Suppressor macrophage treated with lipopolysaccharide for 4 hours (primary cell): ENCODE data around the gene FMO1.
"Not testable (repeated sequence)": the region's sequence is repeated elsewhere in the genome, so short reads cannot be mapped to it uniquely, and the experiment has no call there.

Experiments used
- DNase-seq: peaks from one replicate; pipeline ENCODE4 v3.0.0-alpha.2; 2020

FMO1 gene

GRCh38 chr1:171286032-171286705 is 37.9 kb downstream of the FMO1 start:
- DNase-seq: peak; percentile 71

DNA sequence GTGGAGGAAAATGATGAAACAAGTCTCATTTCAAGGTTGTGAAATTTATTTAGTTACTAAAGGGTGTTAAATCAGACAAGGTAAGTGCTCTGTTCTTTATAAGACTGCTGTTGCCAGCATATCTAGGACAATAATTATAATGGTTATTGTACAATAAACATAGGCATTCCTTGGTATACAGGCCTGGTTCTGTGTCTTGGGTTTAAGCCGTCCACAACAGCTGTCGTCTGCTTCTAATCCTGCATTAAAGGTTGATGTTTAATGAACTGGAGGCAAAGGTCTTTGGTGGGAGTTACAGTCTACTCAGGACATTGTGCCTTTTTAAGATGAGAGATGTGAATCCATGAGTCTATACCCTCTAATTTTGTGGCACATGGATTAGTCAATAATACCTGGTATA is 42.3 kb downstream of the FMO1 start:
- DNase-seq: no peak

- DNase-seq: no peak
Observed at GRCh38 chr1:171292799-171293198, 44.5 kb downstream of the FMO1 start.

DNA sequence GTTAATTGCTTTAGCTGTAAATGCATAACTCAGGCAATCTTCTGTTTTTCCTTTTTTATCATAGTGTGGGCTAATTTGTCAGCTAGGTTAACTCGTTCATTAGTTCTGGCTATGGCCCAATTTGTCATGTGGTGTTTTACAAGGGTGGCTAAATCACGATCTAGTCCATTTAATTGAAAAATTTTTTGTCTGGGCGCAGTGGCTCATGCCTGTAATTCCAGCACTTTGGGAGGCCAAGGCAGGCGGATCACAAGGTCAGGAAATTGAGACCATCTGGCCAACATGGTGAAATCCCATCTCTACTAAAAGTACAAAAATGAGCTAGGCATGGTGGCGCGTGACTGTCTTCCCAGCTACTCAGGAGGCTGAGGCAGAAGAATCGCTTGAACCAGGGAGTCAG is 47.1 kb downstream of the FMO1 start:
- not testable (repeated sequence) for DNase-seq

DNA sequence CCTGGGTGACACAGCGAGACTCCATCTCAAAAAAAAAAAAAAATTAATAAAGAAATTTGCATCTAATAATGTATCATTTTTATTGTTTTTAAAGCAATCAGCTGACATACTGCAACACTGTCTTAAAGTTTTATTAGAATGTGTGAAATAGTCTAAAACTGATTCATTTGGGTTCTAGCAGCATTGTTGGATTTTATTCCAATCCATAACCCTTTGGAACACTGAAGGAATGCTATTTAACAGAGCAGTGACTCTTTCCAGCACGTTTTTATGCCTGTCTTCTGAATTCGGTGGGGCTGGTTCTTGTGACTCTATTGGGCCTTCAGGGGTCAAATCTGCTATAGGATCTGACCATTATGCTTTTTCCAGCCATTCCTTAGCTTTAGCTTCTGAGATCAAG is 47.5 kb downstream of the FMO1 start:
- no peak for DNase-seq

- DNase-seq: no peak
Observed at GRCh38 chr1:171296897-171297296, 48.6 kb downstream of the FMO1 start.

- no peak for DNase-seq
Observed at GRCh38 chr1:171298696-171299095, 50.4 kb downstream of the FMO1 start.

GRCh38 chr1:171299342-171299741 is 51.0 kb downstream of the FMO1 start:
- DNase-seq: no peak

GRCh38 chr1:171300401-171300800 is 52.1 kb downstream of the FMO1 start:
- DNase-seq: no peak

GRCh38 chr1:171310661-171311087 is 62.4 kb downstream of the FMO1 start:
- DNase-seq: peak; percentile 6

GRCh38 chr1:171311771-171312558 is 63.7 kb downstream of the FMO1 start:
- no peak for DNase-seq

GRCh38 chr1:171313319-171313834 is 65.1 kb downstream of the FMO1 start:
- no peak for DNase-seq

DNA sequence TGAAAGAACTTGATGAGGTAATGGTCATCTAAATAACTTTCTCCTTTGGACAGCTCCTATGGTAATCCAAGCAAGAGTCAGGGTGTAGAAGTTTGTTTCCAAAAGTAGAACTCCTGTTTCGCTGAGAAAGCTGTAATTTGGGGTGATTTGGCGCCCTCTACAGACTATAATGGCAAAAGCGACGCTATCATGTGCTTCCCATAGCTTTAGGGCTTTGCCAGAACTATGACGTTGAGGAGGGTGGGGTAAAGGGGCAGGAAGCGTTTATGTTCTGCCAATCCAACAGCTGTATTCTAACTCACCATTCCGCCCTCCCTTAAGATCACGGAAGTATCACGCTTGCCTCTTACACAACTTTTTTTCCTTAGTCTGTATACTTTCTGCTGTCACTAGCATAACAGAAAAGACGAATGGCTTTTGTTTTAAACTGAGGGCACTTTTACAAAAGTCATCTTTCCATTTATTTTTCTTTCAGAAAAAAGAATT is 65.6 kb downstream of the FMO1 start, which contains the start of gene FMO4:
TSS of gene FMO4 (plus strand) at position 349 of the 486 bp plus-strand sequence. CDS start 5,643 bp downstream, outside the sequence.
- peak; percentile 98 for DNase-seq

- DNase-seq: no peak
Observed at GRCh38 chr1:171329251-171329650, 81.0 kb downstream of the FMO1 start.

DNA sequence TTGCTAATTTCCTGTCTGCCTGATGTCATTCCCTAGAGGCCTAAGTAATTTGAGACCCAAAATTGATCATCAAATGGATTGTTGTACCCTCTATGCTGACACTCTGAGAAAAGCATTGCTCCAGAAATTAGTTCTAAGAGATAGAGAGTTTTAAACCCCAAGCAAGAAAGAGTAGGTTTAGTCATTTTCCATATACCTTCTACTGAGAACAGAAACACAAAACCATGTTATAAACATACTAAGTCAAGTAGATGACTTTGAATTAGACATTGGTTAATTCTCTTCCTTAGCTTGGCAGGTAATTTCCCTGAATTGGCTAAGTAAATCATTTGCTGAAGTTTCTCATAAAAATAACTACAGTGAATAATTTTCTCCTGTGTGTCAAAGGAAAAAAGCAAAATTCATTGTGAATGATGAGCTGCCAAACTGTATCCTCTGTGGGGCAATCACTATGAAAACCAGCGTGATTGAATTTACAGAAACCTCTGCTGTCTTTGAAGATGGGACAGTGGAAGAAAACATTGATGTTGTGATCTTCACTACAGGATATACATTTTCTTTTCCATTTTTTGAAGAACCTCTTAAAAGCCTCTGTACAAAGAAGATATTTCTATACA is 85.8 kb downstream of the FMO1 start:
- DNase-seq: no peak
